GM19351 (cell line): Measurements from ENCODE around the gene TGFBI.

Experiments
- ATAC-seq: cut with Tn5 transposase; IDR thresholded peaks from one replicate; pipeline ENCODE4 v1.9.1; 2021; ENCODE audit warnings: mild to moderate bottlenecking, moderate library complexity; ENCODE audit not compliant: unreplicated experiment

Gene TGFBI

GRCh38 chr5:136028782-136029742 lies at the start of gene TGFBI:
TSS of gene TGFBI (plus strand) at chr5:136028988. CDS start at chr5:136029056, 68 bp downstream.
- ATAC-seq: no peak

GRCh38 chr5:135978993-135979392 lies 49.8 kb upstream of the TGFBI start:
- ATAC-seq: no peak

- no peak for ATAC-seq
These were observed 49.3 kb upstream of the TGFBI start for GRCh38 chr5:135979510-135979909.

GRCh38 chr5:135980620-135981019 lies 48.2 kb upstream of the TGFBI start:
- ATAC-seq: no peak

- ATAC-seq: no peak
These were observed 42.8 kb upstream of the TGFBI start for GRCh38 chr5:135985951-135986350.

- no peak for ATAC-seq
These were observed 42.4 kb upstream of the TGFBI start for GRCh38 chr5:135986401-135986800.

GRCh38 chr5:135986891-135987401 lies 41.8 kb upstream of the TGFBI start:
- ATAC-seq: no peak

- ATAC-seq: no peak
These were observed 40.2 kb upstream of the TGFBI start for GRCh38 chr5:135988546-135988945.

GRCh38 chr5:135989686-135990085 lies 39.1 kb upstream of the TGFBI start:
- no peak for ATAC-seq

- ATAC-seq: no peak
These were observed 38.1 kb upstream of the TGFBI start for GRCh38 chr5:135990528-135991255.

- no peak for ATAC-seq
These were observed 37.4 kb upstream of the TGFBI start for GRCh38 chr5:135991429-135991828.

- ATAC-seq: no peak
These were observed 35.4 kb upstream of the TGFBI start for GRCh38 chr5:135993335-135993879.

- ATAC-seq: no peak
These were observed 34.7 kb upstream of the TGFBI start for GRCh38 chr5:135993880-135994636.

- no peak for ATAC-seq
These were observed 32.8 kb upstream of the TGFBI start for GRCh38 chr5:135995976-135996375.

- no peak for ATAC-seq
These were observed 32.2 kb upstream of the TGFBI start for GRCh38 chr5:135996611-135997010.

- ATAC-seq: no peak
These were observed 31.0 kb upstream of the TGFBI start for GRCh38 chr5:135997673-135998335.

- no peak for ATAC-seq
These were observed 29.9 kb upstream of the TGFBI start for GRCh38 chr5:135998889-135999288.

GRCh38 chr5:135999406-136000139 lies 29.2 kb upstream of the TGFBI start:
- ATAC-seq: no peak

GRCh38 chr5:136000147-136000546 lies 28.6 kb upstream of the TGFBI start:
- ATAC-seq: no peak
